BLaER1 (cell line): Measurements from ENCODE around the gene CDAN1.
"Not testable (repeated sequence)": the region's sequence is repeated elsewhere in the genome, so short reads cannot be mapped to it uniquely, and the experiment has no call there.

Experiments
- H3K27ac ChIP-seq: shearing (Covaris generic); formaldehyde crosslinking; 2 replicates; pipeline ENCODE4 v1.8.1; 2022
- H3K27me3 ChIP-seq: shearing (Covaris generic); formaldehyde crosslinking; 2 replicates; pipeline ENCODE4 v1.8.1; 2022
- H3K36me3 ChIP-seq: shearing (Covaris generic); formaldehyde crosslinking; 2 replicates; pipeline ENCODE4 v1.8.1; 2022
- H3K4me1 ChIP-seq: shearing (Covaris generic); formaldehyde crosslinking; 2 replicates; pipeline ENCODE4 v1.8.1; 2022
- H3K4me2 ChIP-seq: shearing (Covaris generic); formaldehyde crosslinking; 2 replicates; pipeline ENCODE4 v1.8.1; 2022
- H3K4me3 ChIP-seq: shearing (Covaris generic); formaldehyde crosslinking; 2 replicates; pipeline ENCODE4 v1.8.1; 2022
- H3K9ac ChIP-seq: shearing (Covaris generic); formaldehyde crosslinking; 2 replicates; pipeline ENCODE4 v1.8.1; 2022
- H3K9me3 ChIP-seq: shearing (Covaris generic); formaldehyde crosslinking; 2 replicates; pipeline ENCODE4 v1.8.1; 2022
- H4K20me1 ChIP-seq: shearing (Covaris generic); formaldehyde crosslinking; 2 replicates; pipeline ENCODE4 v1.8.1; 2022
- Cebpa-rat ChIP-seq: shearing (Covaris generic); IDR thresholded peaks from 2 replicates; pipeline ENCODE4 v1.8.1; 2022

Gene CDAN1

GRCh38 chr15:42736793-42737528 lies at the start of gene CDAN1:
CDAN1 (minus strand) TSS chr15:42737128; CDS start chr15:42737102, 26 bp downstream.
- peak within 1 kb of the TSS; percentile 94 for H3K9ac ChIP-seq
- peak within 1 kb of the TSS; percentile 91 for H3K27ac ChIP-seq

DNA sequence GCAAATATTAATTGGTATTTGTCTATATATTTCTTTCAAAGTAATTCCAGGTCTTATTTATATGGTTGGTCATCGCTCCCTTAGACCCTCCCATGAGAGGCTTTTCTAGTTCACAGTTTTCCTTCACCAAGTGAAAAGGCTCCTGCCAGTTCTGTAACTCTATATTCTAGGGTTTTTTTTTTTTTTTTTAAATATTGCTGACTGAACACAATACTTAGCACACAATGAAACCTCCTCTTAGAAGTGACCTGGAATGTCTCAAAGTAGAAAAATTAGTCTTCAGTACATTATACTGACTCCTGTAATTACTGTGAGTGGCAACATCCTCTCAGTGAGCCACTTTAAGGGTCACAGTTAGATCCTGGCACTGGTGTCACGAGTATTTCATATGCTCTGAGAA lies 48.6 kb upstream of the CDAN1 start:
- Histone ChIP-seq H3K9ac (no peak overlapping the region), H3K27ac (no peak overlapping the region), H3K4me3 (no peak overlapping the region), H3K4me1 (no peaks in the 10 kb centered on the region), H4K20me1 (no peaks in the 10 kb centered on the region), H3K36me3 (peaks cover 46% of the 10 kb centered on the region), H3K27me3 (no peaks in the 10 kb centered on the region), H3K9me3 (no peaks in the 10 kb centered on the region), H3K4me2 (no peak overlapping the region)
- TF ChIP-seq Cebpa-rat, result no peak

More at GRCh38 chr15:42736793-42737528, at the start of gene CDAN1:
- Histone ChIP-seq H3K4me1 (peaks cover 47% of the 10 kb centered on the region), H3K9me3 (no peaks in the 10 kb centered on the region), H3K4me3 (peak within 1 kb of the TSS; percentile 94), H3K4me2 (peak within 1 kb of the TSS; percentile 97), H4K20me1 (peaks cover 40% of the 10 kb centered on the region), H3K36me3 (peaks cover 38% of the 10 kb centered on the region), H3K27me3 (no peaks in the 10 kb centered on the region)
- no peak for TF ChIP-seq Cebpa-rat

- H3K27ac ChIP-seq, result no peak overlapping the region
- TF ChIP-seq Cebpa-rat, result no peak
These were observed 47.8 kb upstream of the CDAN1 start for GRCh38 chr15:42784705-42785104.

DNA sequence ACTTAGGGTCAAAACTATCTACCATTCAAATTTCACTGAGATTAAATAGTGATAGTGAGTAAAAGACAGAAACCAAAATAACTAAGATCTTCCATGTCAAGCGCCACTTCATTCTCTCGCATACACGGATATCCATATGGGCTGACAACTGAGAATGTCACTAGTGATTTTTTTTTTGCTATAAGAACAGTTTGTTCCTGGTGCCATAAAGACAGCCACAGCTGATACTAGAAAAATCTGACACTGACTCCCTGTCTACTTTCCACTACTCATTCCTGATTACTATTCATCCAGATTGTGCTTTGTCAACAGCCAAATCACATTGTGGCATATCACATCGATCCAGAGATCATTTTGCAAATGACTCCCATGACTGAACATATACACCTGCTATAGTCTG lies 45.8 kb upstream of the CDAN1 start:
- peaks cover 27% of the 10 kb centered on the region for H3K36me3 ChIP-seq
- H3K9me3 ChIP-seq, result no peaks in the 10 kb centered on the region
- no peaks in the 10 kb centered on the region for H3K27me3 ChIP-seq
- H3K4me3 ChIP-seq, result no peak overlapping the region
- TF ChIP-seq Cebpa-rat, result no peak
- no peak overlapping the region for H3K9ac ChIP-seq
- H4K20me1 ChIP-seq, result no peaks in the 10 kb centered on the region
- no peaks in the 10 kb centered on the region for H3K4me1 ChIP-seq
- H3K4me2 ChIP-seq, result no peak overlapping the region
- H3K27ac ChIP-seq, result no peak overlapping the region

More at GRCh38 chr15:42784705-42785104, 47.8 kb upstream of the CDAN1 start:
- Histone ChIP-seq H3K9ac (no peak overlapping the region), H3K4me1 (no peaks in the 10 kb centered on the region), H3K27me3 (no peaks in the 10 kb centered on the region), H3K36me3 (peaks cover 40% of the 10 kb centered on the region), H3K4me3 (no peak overlapping the region), H3K4me2 (no peak overlapping the region), H4K20me1 (no peaks in the 10 kb centered on the region), H3K9me3 (no peaks in the 10 kb centered on the region)

- no peaks in the 10 kb centered on the region for H3K4me1 ChIP-seq
- TF ChIP-seq Cebpa-rat, result no peak
- H3K9me3 ChIP-seq, result no peaks in the 10 kb centered on the region
- no peak overlapping the region for H3K9ac ChIP-seq
- no peaks in the 10 kb centered on the region for H4K20me1 ChIP-seq
- no peak overlapping the region for H3K27ac ChIP-seq
- no peaks in the 10 kb centered on the region for H3K27me3 ChIP-seq
- H3K4me2 ChIP-seq, result no peak overlapping the region
- peaks cover 66% of the 10 kb centered on the region for H3K36me3 ChIP-seq
- no peak overlapping the region for H3K4me3 ChIP-seq
These were observed 38.5 kb upstream of the CDAN1 start for GRCh38 chr15:42775416-42775815.

- Histone ChIP-seq H3K27me3 (no peaks in the 10 kb centered on the region), H4K20me1 (no peaks in the 10 kb centered on the region), H3K9ac (no peak overlapping the region)
These were observed 36.0 kb upstream of the CDAN1 start for GRCh38 chr15:42772901-42773300.

GRCh38 chr15:42772144-42772543 lies 35.2 kb upstream of the CDAN1 start:
- Histone ChIP-seq H3K36me3 (peaks cover 70% of the 10 kb centered on the region), H3K9me3 (peaks cover 19% of the 10 kb centered on the region), H3K4me2 (no peak overlapping the region), H3K4me1 (no peaks in the 10 kb centered on the region), H3K27ac (no peak overlapping the region), H3K4me3 (no peak overlapping the region), H3K27me3 (no peaks in the 10 kb centered on the region), H3K9ac (no peak overlapping the region), H4K20me1 (no peaks in the 10 kb centered on the region)
- TF ChIP-seq Cebpa-rat, result no peak

More at GRCh38 chr15:42772901-42773300, 36.0 kb upstream of the CDAN1 start:
- Histone ChIP-seq H3K27ac (no peak overlapping the region), H3K9me3 (peaks cover 11% of the 10 kb centered on the region), H3K4me1 (no peaks in the 10 kb centered on the region), H3K4me2 (no peak overlapping the region), H3K36me3 (peaks cover 70% of the 10 kb centered on the region), H3K4me3 (no peak overlapping the region)
- TF ChIP-seq Cebpa-rat, result no peak

- Histone ChIP-seq H3K9me3 (peaks cover 66% of the 10 kb centered on the region), H3K36me3 (peaks cover 52% of the 10 kb centered on the region)
- H3K27me3 ChIP-seq, H3K4me2 ChIP-seq, H3K4me3 ChIP-seq, H3K4me1 ChIP-seq, H3K9ac ChIP-seq, H3K27ac ChIP-seq, H4K20me1 ChIP-seq: not testable (repeated sequence)
These were observed 29.2 kb upstream of the CDAN1 start for GRCh38 chr15:42766109-42766508.

- Histone ChIP-seq H3K9me3 (peaks cover 78% of the 10 kb centered on the region), H3K36me3 (peaks cover 51% of the 10 kb centered on the region)
- not testable (repeated sequence) for H4K20me1 ChIP-seq, H3K4me2 ChIP-seq, H3K4me1 ChIP-seq, H3K4me3 ChIP-seq, H3K27ac ChIP-seq, H3K9ac ChIP-seq, H3K27me3 ChIP-seq
These were observed 27.3 kb upstream of the CDAN1 start for GRCh38 chr15:42764154-42764731.

- H3K4me2 ChIP-seq, result not testable (repeated sequence)
- Histone ChIP-seq H3K36me3 (peaks cover 54% of the 10 kb centered on the region), H4K20me1 (peaks cover 15% of the 10 kb centered on the region; the same call in 1 of the 2 replicates)
These were observed 24.9 kb upstream of the CDAN1 start for GRCh38 chr15:42761813-42762212.

More at GRCh38 chr15:42761813-42762212, 24.9 kb upstream of the CDAN1 start:
- not testable (repeated sequence) for H3K4me1 ChIP-seq, H3K9ac ChIP-seq, H3K27ac ChIP-seq, H3K4me3 ChIP-seq, H3K27me3 ChIP-seq
- H3K9me3 ChIP-seq, result peaks cover 68% of the 10 kb centered on the region
